ENCODE data around the gene GAL3ST1.
"Not testable (repeated sequence)": the region's sequence is repeated elsewhere in the genome, so short reads cannot be mapped to it uniquely, and the experiment has no call there.

GAL3ST1 gene

GRCh38 chr22:30555282-30556210 lies 18.9 kb downstream of the GAL3ST1 start:
- Histone ChIP-seq H3K27me3 (ENCODE audit: control insufficient read depth, insufficient read depth, low read length) (no peaks in the 10 kb centered on the region), H3K27ac (no peak overlapping the region), H3K4me3 (ENCODE audit: low read depth, low read length) (no peak overlapping the region), H3K9ac (no peak overlapping the region), H3K4me1 (no peaks in the 10 kb centered on the region), H3K79me2 (no peaks in the 10 kb centered on the region), H3K4me2 (ENCODE audit: low read length) (no peak overlapping the region), H2AFZ (no peak overlapping the region), H3K9me3 (ENCODE audit: control insufficient read depth, low read length) (no peaks in the 10 kb centered on the region), H3K36me3 (ENCODE audit: control insufficient read depth, insufficient read depth, low read length) (no peaks in the 10 kb centered on the region)
- TF ChIP-seq CTCF (IDR thresholded peaks at IDR 0.05), result no peak

GRCh38 chr22:30553971-30554370 lies 20.5 kb downstream of the GAL3ST1 start:
- no peak overlapping the region for H3K4me3 ChIP-seq (ENCODE audit: low read depth, low read length)
- no peaks in the 10 kb centered on the region for H3K9me3 ChIP-seq (ENCODE audit: control insufficient read depth, low read length)
- no peak overlapping the region for H2AFZ ChIP-seq
- TF ChIP-seq CTCF (IDR thresholded peaks at IDR 0.05), result no peak
- H3K27ac ChIP-seq, result no peak overlapping the region
- H3K36me3 ChIP-seq (ENCODE audit: control insufficient read depth, insufficient read depth, low read length), result no peaks in the 10 kb centered on the region
- H3K9ac ChIP-seq, result no peak overlapping the region
- no peaks in the 10 kb centered on the region for H3K79me2 ChIP-seq
- H3K4me2 ChIP-seq (ENCODE audit: low read length), result no peak overlapping the region
- no peaks in the 10 kb centered on the region for H3K27me3 ChIP-seq (ENCODE audit: control insufficient read depth, insufficient read depth, low read length)
- H3K4me1 ChIP-seq, result no peaks in the 10 kb centered on the region

- Histone ChIP-seq H3K27ac (no peak overlapping the region), H3K36me3 (ENCODE audit: control insufficient read depth, insufficient read depth, low read length) (no peaks in the 10 kb centered on the region), H3K27me3 (ENCODE audit: control insufficient read depth, insufficient read depth, low read length) (no peaks in the 10 kb centered on the region), H3K4me2 (ENCODE audit: low read length) (no peak overlapping the region), H2AFZ (no peak overlapping the region), H3K4me3 (ENCODE audit: low read depth, low read length) (no peak overlapping the region), H3K4me1 (no peaks in the 10 kb centered on the region), H3K9ac (no peak overlapping the region), H3K9me3 (ENCODE audit: control insufficient read depth, low read length) (no peaks in the 10 kb centered on the region), H3K79me2 (no peaks in the 10 kb centered on the region)
- no peak for TF ChIP-seq CTCF (IDR thresholded peaks at IDR 0.05)
Observed at GRCh38 chr22:30552719-30553118, 21.7 kb downstream of the GAL3ST1 start.

GRCh38 chr22:30551813-30552212 lies 22.7 kb downstream of the GAL3ST1 start:
- H3K36me3 ChIP-seq (ENCODE audit: control insufficient read depth, insufficient read depth, low read length); H3K27me3 ChIP-seq (ENCODE audit: control insufficient read depth, insufficient read depth, low read length); H3K79me2 ChIP-seq; H3K4me2 ChIP-seq (ENCODE audit: low read length); H3K9ac ChIP-seq; H3K4me1 ChIP-seq; H3K9me3 ChIP-seq (ENCODE audit: control insufficient read depth, low read length); H3K4me3 ChIP-seq (ENCODE audit: low read depth, low read length); H2AFZ ChIP-seq; H3K27ac ChIP-seq: not testable (repeated sequence)

GRCh38 chr22:30547188-30547587 lies 27.3 kb downstream of the GAL3ST1 start:
- Histone ChIP-seq H3K79me2 (no peaks in the 10 kb centered on the region), H3K36me3 (ENCODE audit: control insufficient read depth, insufficient read depth, low read length) (no peaks in the 10 kb centered on the region), H2AFZ (no peak overlapping the region), H3K9ac (no peak overlapping the region), H3K4me2 (ENCODE audit: low read length) (no peak overlapping the region), H3K9me3 (ENCODE audit: control insufficient read depth, low read length) (no peaks in the 10 kb centered on the region), H3K27ac (no peak overlapping the region), H3K4me1 (peaks cover 5% of the 10 kb centered on the region), H3K27me3 (ENCODE audit: control insufficient read depth, insufficient read depth, low read length) (no peaks in the 10 kb centered on the region), H3K4me3 (ENCODE audit: low read depth, low read length) (no peak overlapping the region)
- TF ChIP-seq CTCF (IDR thresholded peaks at IDR 0.05), result no peak

Data from parathyroid adenoma (tissue), 2 donors.